NOMO-1 treated with dmso at 0.1 percent for 144 hours (cell line): Measurements from ENCODE around the gene ALPP.
"Not testable (repeated sequence)": the region's sequence is repeated elsewhere in the genome, so short reads cannot be mapped to it uniquely, and the experiment has no call there.

Experiments
- DNase-seq: peaks from one replicate; lab custom pipeline; 2025; ENCODE audit not compliant: unreplicated experiment; lab: John Stamatoyannopoulos, UW

ALPP gene

GRCh38 chr2:232379610-232380590, 1.3 kb downstream of the ALPP start:
- not testable (repeated sequence) for DNase-seq

DNA sequence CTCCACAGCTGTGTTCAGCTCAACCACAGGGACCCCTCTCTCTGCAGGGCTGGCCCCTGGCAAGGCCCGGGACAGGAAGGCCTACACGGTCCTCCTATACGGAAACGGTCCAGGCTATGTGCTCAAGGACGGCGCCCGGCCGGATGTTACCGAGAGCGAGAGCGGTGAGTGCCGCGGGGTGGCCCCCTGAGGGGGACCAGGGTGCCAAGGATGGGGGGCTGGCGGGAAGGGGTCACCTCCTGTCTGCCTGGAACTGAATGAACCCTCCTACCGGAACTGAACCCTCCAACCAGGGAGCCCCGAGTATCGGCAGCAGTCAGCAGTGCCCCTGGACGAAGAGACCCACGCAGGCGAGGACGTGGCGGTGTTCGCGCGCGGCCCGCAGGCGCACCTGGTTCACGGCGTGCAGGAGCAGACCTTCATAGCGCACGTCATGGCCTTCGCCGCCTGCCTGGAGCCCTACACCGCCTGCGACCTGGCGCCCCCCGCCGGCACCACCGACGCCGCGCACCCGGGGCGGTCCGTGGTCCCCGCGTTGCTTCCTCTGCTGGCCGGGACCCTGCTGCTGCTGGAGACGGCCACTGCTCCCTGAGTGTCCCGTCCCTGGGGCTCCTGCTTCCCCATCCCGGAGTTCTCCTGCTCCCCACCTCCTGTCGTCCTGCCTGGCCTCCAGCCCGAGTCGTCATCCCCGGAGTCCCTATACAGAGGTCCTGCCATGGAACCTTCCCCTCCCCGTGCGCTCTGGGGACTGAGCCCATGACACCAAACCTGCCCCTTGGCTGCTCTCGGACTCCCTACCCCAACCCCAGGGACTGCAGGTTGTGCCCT, 2.9 kb downstream of the ALPP start:
- DNase-seq: not testable (repeated sequence)

- DNase-seq: no peak
These were observed 4.0 kb downstream of the ALPP start for GRCh38 chr2:232382331-232383225.

- DNase-seq: no peak
These were observed 5.9 kb downstream of the ALPP start for GRCh38 chr2:232384466-232384865.

DNA sequence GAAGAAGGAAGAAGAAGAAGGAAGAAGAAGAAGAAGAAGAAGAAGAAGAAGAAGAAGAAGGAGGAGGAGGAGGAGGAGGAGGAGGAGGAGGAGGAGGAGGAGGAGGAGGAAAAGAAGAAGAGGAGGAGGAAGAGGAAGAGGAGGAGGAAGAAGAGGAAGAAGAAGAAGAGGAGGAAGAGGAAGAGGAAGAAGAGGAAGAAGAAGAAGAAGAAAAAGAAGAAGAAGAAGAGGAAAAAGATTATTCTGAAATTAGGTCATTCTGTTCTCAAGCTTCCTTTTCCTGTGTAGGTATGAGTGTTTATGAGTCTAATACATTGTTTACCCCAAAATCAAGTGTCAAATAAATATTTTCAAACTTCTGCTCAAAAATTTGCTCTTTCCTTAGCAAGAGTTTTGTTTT, 6.5 kb downstream of the ALPP start:
- not testable (repeated sequence) for DNase-seq

GRCh38 chr2:232385660-232386489, 7.3 kb downstream of the ALPP start:
- DNase-seq: no peak

DNA sequence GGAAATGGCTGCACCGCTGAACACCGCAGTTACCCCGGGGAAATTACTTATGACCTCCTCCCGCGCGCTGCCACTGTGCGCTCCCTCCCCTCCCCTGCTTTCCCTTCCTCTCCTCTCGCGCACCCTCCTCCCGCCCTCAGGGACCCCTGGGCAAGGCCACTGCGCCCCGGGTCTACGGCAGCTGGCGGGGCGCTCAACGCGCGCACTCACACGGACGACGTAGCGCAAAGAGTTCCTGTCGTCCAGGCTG, 7.9 kb downstream of the ALPP start:
- no peak for DNase-seq

DNA sequence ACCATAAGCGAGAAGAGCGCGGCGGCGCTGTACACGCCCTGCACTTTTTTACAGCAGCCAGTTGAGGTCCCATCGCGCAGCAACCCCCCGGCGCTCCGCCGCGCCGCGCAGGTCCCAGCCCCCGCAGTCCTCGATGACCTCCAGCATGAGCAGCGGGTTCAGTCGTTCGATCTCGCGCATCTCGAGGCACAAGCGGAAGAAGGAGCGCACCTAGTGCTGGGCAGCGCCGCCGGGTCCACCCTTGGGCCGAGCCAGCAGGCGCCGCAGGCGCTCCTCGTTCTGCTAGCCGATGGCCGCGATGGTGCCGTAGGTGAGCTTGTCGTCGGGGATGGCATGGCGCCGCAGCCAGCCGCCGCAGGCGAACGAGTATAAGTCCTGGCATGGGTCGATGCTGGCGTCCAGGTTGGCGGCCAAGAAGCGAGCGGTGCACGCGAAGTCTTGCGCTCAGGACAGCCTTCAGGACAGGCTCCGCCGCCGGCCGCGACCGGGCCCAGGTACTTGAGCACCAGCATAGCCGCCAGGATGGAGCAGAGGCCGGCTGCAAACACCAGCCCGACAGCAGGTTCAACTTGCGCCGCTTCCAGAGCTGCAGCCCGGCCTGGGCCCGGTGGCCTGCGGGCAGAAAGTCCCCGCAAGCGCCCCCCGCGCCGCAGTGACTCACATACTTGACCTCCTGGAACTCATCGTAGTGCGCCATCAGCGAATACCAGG, 8.3 kb downstream of the ALPP start:
- no peak for DNase-seq

GRCh38 chr2:232387451-232388171, 9.1 kb downstream of the ALPP start:
- no peak for DNase-seq

DNA sequence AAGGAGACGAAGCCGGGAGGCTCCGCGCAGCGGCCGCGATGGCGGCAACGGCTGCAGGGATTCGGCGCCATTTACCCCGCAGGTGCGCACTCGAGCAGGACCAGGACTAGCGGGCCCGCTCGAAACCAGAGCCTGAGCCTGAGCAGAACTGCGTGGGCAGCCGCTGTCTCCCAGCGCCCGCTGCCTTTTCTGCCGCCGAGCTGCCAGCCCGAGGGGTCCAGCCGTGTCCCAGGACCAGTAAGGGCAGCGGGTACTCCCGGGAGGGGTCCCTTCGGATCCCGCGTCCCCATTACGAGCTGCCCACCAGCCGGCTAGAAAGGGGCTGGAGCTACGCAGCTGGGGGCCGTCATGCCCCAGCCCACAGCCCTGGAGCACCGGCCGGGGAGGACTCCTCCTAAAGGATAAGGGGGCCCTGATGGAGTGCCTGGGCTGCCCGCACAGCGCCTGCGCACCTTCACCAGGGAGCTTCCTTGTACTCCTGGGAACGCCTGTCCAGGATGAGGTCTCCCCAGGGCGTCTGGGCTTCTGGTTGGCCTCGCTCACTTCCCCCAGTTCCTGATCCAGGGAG, 9.9 kb downstream of the ALPP start:
- DNase-seq: no peak

DNA sequence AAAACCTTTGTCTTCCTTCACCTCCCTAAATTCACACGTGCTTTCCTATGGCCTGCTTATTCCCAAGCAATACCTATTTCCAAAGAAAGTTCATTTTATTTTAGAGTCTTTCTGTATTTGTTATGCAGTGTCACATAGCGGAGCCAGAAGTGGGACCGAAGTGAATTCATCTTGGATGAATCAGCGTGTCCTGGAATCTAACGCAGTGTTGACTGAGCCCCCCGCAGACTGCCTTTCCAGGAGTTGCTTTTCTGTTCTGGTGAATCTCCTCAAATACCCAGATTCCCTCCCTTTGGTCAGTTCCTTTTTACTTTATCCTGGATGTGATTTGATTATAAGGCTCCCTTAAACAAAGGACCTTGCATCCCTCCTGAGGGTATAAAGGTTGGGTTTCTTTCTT, 10.8 kb downstream of the ALPP start:
- no peak for DNase-seq

DNA sequence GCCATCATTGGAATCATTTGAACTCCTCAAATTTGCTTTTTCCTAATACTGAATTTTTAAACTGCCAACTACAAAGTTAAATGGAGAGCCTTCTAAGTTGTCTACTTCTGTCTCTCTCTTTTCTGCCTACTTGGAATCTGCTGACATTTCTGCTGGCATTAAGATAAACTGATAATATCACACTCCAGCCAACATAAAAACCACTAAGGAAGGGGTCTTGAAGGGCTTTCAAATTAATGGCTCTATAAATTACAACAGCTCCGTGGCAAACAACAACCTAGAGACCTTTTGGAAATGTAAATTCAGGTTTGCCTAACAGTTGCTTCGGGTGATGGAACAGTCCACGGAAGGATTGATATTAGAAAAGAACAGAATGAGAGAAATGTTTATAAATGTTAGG, 12.1 kb downstream of the ALPP start:
- DNase-seq: no peak

GRCh38 chr2:232393556-232393955, 15.0 kb downstream of the ALPP start:
- no peak for DNase-seq

GRCh38 chr2:232394431-232394830, 15.9 kb downstream of the ALPP start:
- not testable (repeated sequence) for DNase-seq

- DNase-seq: no peak
These were observed 17.0 kb downstream of the ALPP start for GRCh38 chr2:232395586-232395985.

GRCh38 chr2:232396683-232397082, 18.1 kb downstream of the ALPP start:
- no peak for DNase-seq

GRCh38 chr2:232398293-232399034, 19.9 kb downstream of the ALPP start:
- DNase-seq: no peak
